Left ventricle myocardium inferior (tissue), 1 donor: Measurements from ENCODE around the gene TNFRSF8. TPM values are rescaled to one million over a fixed set of nuclear protein-coding genes. Genes with fewer than 3 reads are reported as not detected.

ENCODE experiments used
- DNase-seq: peaks from one replicate; pipeline ENCODE4 v3.0.0-alpha.2; 2020
- H3K27ac ChIP-seq: fragments of 200-600 bp; replicated peaks from 2 replicates; pipeline ENCODE4 v1.8.0; 2021
- H3K27me3 ChIP-seq: fragments of 200-600 bp; 2 replicates; pipeline ENCODE4 v1.8.0; 2021; ENCODE audit warnings: low read depth
- H3K36me3 ChIP-seq: fragments of 200-600 bp; 2 replicates; pipeline ENCODE4 v1.8.0; 2021
- H3K4me1 ChIP-seq: fragments of 200-600 bp; 2 replicates; pipeline ENCODE4 v1.8.0; 2021
- H3K4me3 ChIP-seq: fragments of 200-600 bp; 2 replicates; pipeline ENCODE4 v1.8.0; 2021; ENCODE audit warnings: mild to moderate bottlenecking, moderate library complexity
- H3K9me3 ChIP-seq: fragments of 200-600 bp; replicated peaks from 2 replicates; pipeline ENCODE4 v1.8.0; 2021
- CTCF ChIP-seq: fragments of 200-600 bp; IDR thresholded peaks from 2 replicates; pipeline ENCODE4 v1.8.0; 2021; ENCODE audit warnings: antibody characterized with exemption, mild to moderate bottlenecking, borderline replicate concordance
- intact Hi-C: fragments of 100-400 bp; cut with micrococcal nuclease; formaldehyde crosslinking; loops from one replicate; pipeline ENCODE4 v1.11.0; 2022
- total RNA-seq: library from RNA; stranded (reverse); fragmentation: NEBNext Ultra II Directional; extraction: Animal tissue kit (Norgen Biotek cat#: 25700); gene quantifications from one replicate; pipeline ENCODE4 v1.2.1, GENCODE V29; 2021
- donor health status: DM: no; HTN: yes; CAD: no; lungs with severe emphysema.

The TNFRSF8 gene
- total RNA-seq, 1 donor from 2014 or later, result 0.82 TPM

DNA sequence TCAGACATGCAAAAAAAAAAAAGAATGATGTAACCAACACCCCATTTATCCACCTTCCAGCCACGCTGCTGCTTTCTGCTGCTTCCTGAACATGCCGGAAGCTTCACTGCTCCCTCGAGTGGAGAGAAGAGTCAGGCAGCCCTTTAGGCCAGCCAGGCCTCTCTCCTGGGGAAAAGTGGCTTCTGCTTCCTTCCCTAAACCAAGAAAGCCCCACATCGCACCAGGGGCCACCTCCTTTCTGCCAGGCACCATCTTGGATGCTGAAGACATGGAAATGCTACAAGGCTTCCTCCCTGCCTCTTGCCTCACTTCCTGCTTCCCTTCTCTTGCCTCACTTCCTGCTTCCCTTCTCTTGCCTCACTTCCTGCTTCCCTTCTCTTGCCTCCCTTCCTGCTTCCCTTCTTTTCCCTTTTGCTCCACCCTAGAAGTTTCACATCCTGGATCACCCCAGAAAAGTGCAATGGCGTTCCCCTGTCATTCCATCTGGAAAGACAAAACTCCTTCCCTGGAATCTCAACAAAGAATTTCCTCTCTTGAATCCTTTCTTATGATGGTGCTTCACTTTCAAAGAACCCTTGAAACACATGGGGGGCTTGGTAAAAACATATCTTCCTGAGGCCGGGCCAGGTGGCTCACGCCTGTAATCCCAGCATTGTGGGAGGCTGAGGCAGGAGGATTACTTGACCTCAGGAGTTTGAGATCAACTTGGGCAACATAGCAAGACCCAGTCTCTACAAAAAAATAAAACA is 18.7 kb downstream of the TNFRSF8 start:
- intact Hi-C loops, result no loop called here
- no peak for DNase-seq
- TF ChIP-seq CTCF, result no peak
- Histone ChIP-seq H3K9me3 (peaks cover 30% of the 10 kb centered on the region), H3K4me1 (no peaks in the 10 kb centered on the region), H3K4me3 (no peak overlapping the region), H3K27me3 (peaks cover 22% of the 10 kb centered on the region), H3K27ac (no peak overlapping the region), H3K36me3 (no peaks in the 10 kb centered on the region)

GRCh38 chr1:12082988-12083387 is 19.9 kb downstream of the TNFRSF8 start:
- Histone ChIP-seq H3K4me3 (no peak overlapping the region), H3K4me1 (no peaks in the 10 kb centered on the region), H3K27me3 (peaks cover 10% of the 10 kb centered on the region), H3K9me3 (peaks cover 21% of the 10 kb centered on the region), H3K27ac (no peak overlapping the region), H3K36me3 (no peaks in the 10 kb centered on the region)
- TF ChIP-seq CTCF, result no peak
- DNase-seq, result no peak
- intact Hi-C loops, result no loop called here

GRCh38 chr1:12083766-12084165 is 20.7 kb downstream of the TNFRSF8 start:
- H3K27ac ChIP-seq, result no peak overlapping the region
- DNase-seq, result no peak
- H3K4me3 ChIP-seq, result no peak overlapping the region
- H3K36me3 ChIP-seq, result no peaks in the 10 kb centered on the region
- peaks cover 3% of the 10 kb centered on the region for H3K27me3 ChIP-seq
- intact Hi-C loops, result no loop called here
- TF ChIP-seq CTCF, result no peak
- peaks cover 21% of the 10 kb centered on the region for H3K9me3 ChIP-seq
- no peaks in the 10 kb centered on the region for H3K4me1 ChIP-seq

- H3K4me1 ChIP-seq, result no peaks in the 10 kb centered on the region
- no peak overlapping the region for H3K27ac ChIP-seq
- no peaks in the 10 kb centered on the region for H3K36me3 ChIP-seq
- H3K27me3 ChIP-seq, result no peaks in the 10 kb centered on the region
- H3K9me3 ChIP-seq, result peaks cover 21% of the 10 kb centered on the region
- H3K4me3 ChIP-seq, result no peak overlapping the region
- intact Hi-C loops, result no loop called here
- no peak for TF ChIP-seq CTCF
- DNase-seq, result no peak
Measured at GRCh38 chr1:12085643-12086260, 22.6 kb downstream of the TNFRSF8 start.

- H3K36me3 ChIP-seq, result no peaks in the 10 kb centered on the region
- intact Hi-C loops, result no loop called here
- no peaks in the 10 kb centered on the region for H3K4me1 ChIP-seq
- no peak for DNase-seq
- no peak overlapping the region for H3K4me3 ChIP-seq
- TF ChIP-seq CTCF, result no peak
- H3K27me3 ChIP-seq, result no peaks in the 10 kb centered on the region
- no peak overlapping the region for H3K27ac ChIP-seq
- H3K9me3 ChIP-seq, result peaks cover 13% of the 10 kb centered on the region
Measured at GRCh38 chr1:12087797-12088314, 24.8 kb downstream of the TNFRSF8 start.
